Thyroid gland (tissue), 4 donors: Measurements from ENCODE around the gene ARHGAP8. TPM values are rescaled to one million over a fixed set of nuclear protein-coding genes. Genes with fewer than 3 reads are reported as not detected.

Experiments used
- DNase-seq, 2 donors: peaks; one replicate each; pipeline ENCODE4 v3.0.0-alpha.2; 2019
- H3K27ac ChIP-seq, 3 donors: fragments of 200-600 bp; sonication (generic); 1 replicate in 2 of 3; 2 replicates in 1 of 3; pipeline ENCODE4 v1.5.1; 2016 to 2019; ENCODE audit warnings: mild to moderate bottlenecking in 1 of 3, moderate library complexity in 1 of 3
- H3K27me3 ChIP-seq: fragments of 200-600 bp; sonication (generic); one replicate; pipeline ENCODE4 v1.5.1; 2019
- H3K36me3 ChIP-seq, 2 donors: fragments of 200-600 bp; sonication (generic); one replicate each; pipeline ENCODE4 v1.5.1; 2016 to 2019
- H3K4me1 ChIP-seq, 2 donors: fragments of 200-600 bp; sonication (generic); one replicate each; pipeline ENCODE4 v1.5.1; 2017 to 2019
- H3K4me3 ChIP-seq, 3 donors: fragments of 200-600 bp; sonication (generic); replicated peaks in 1 of 3; 1 replicate in 2 of 3; 2 replicates in 1 of 3; pipeline ENCODE4 v1.5.1; 2016; ENCODE audit warnings: mild to moderate bottlenecking in 1 of 3
- H3K9me3 ChIP-seq: fragments of 200-600 bp; sonication (generic); one replicate; pipeline ENCODE4 v1.5.1; 2017
- CTCF ChIP-seq, 6 experiments: fragments of 200-600 bp in 3 of 6; fragments of 450-650 bp in 3 of 6; sonication (generic) in 3 of 6; IDR thresholded peaks; one replicate each; pipeline ENCODE4 v1.5.1; 2016 to 2019; ENCODE audit warnings: antibody characterized with exemption in 6 of 6, mild to moderate bottlenecking in 2 of 6, inconsistent platforms in 1 of 6, moderate library complexity in 1 of 6
- POLR2A ChIP-seq, 2 donors: fragments of 450-650 bp; IDR thresholded peaks; one replicate each; pipeline ENCODE4 v1.6.1; 2017; ENCODE audit warnings: antibody characterized with exemption in 2 of 2, mild to moderate bottlenecking in 2 of 2, moderate library complexity in 1 of 2
- WGBS, 2 donors: methylation state at CpG; one replicate each; pipeline ENCODE4 v1.1.5; 2017; 5-methylcytosine and 5-hydroxymethylcytosine counted together
- intact Hi-C: fragments of 100-400 bp; cut with DNase I; formaldehyde crosslinking; loops from one replicate; pipeline ENCODE4 v1.15.1; 2023
- total RNA-seq, 4 donors: library from RNA; depleted of rRNA; stranded (reverse); fragments of >200 nt; gene quantifications; one replicate each; pipeline ENCODE4 v1.2.3, GENCODE V29; 2016

The ARHGAP8 gene
- total RNA-seq, 4 donors from 2014 or later, result 24.8 to 44.3 (median 28.0) TPM

GRCh38 chr22:44729391-44730021 lies 22.9 kb upstream of the ARHGAP8 start:
- 82 to 85% methylated on average over 18 to 25 of the region's 39 CpGs for WGBS, 2 donors
- DNase-seq, result peak; percentile 28 to 36
- intact Hi-C loops, result no loop called here
- no peak overlapping the region for H3K27ac ChIP-seq
- no peak overlapping the region for H3K4me3 ChIP-seq
- no peaks in the 10 kb centered on the region for H3K9me3 ChIP-seq
- no peaks in the 10 kb centered on the region for H3K27me3 ChIP-seq
- TF ChIP-seq CTCF (IDR thresholded peaks at IDR 0.05), result peak in 1 of 6 experiments; percentile 8
- no peak for TF ChIP-seq POLR2A (IDR thresholded peaks at IDR 0.05)
- H3K36me3 ChIP-seq, result no peaks in the 10 kb centered on the region
- peaks cover 0 to 9% of the 10 kb centered on the region in 2 donors for H3K4me1 ChIP-seq

GRCh38 chr22:44730022-44730393 lies 22.4 kb upstream of the ARHGAP8 start:
- 66 to 80% methylated on average over 13 to 14 of the region's 14 CpGs for WGBS, 2 donors
- DNase-seq, result no peak
- H3K4me3 ChIP-seq, result no peak overlapping the region
- H3K27ac ChIP-seq, result no peak overlapping the region
- no peaks in the 10 kb centered on the region for H3K36me3 ChIP-seq
- no peaks in the 10 kb centered on the region for H3K9me3 ChIP-seq
- intact Hi-C loops, result no loop called here
- no peak for TF ChIP-seq POLR2A (IDR thresholded peaks at IDR 0.05)
- no peak for TF ChIP-seq CTCF (IDR thresholded peaks at IDR 0.05)
- H3K4me1 ChIP-seq, result peaks cover 0 to 9% of the 10 kb centered on the region in 2 donors
- H3K27me3 ChIP-seq, result no peaks in the 10 kb centered on the region

GRCh38 chr22:44730490-44731356 lies 21.7 kb upstream of the ARHGAP8 start:
- DNase-seq, result no peak
- intact Hi-C loops, result no loop called here
- H3K4me3 ChIP-seq, result no peak overlapping the region
- TF ChIP-seq CTCF (IDR thresholded peaks at IDR 0.05), result no peak
- H3K27me3 ChIP-seq, result no peaks in the 10 kb centered on the region
- no peak overlapping the region for H3K27ac ChIP-seq
- H3K9me3 ChIP-seq, result no peaks in the 10 kb centered on the region
- peaks cover 0 to 9% of the 10 kb centered on the region in 2 donors for H3K4me1 ChIP-seq
- WGBS, 2 donors, result 91 to 92% methylated on average over 12 to 18 of the region's 19 CpGs
- no peaks in the 10 kb centered on the region for H3K36me3 ChIP-seq

DNA sequence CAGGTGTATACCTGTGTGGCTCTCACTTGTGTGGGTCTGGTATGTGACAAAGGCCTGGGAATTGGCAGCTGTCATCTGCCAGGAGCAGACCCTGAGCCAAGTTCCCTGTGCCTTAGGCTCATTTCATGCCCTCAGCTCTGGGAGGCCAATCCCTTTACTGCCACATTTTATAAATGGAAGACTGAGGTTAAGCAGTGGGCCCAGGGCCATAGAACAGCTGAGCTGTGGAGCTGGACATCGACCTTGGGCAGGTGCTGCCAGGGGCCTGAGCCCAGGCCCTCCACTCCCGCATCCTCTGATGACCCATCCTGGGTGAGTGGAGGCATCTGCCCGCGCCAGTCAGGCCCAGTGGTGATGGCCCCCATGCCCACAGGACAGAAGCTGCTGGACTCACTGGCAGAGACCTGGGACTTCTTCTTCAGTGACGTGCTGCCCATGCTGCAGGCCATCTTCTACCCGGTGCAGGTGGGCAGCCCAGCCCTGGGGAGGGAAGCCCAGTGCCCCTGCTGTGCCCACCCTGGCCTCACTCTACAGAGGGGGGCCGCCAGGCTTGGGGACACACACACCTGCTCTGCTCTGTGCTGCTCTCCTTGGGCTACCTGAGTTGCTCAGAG lies 20.9 kb upstream of the ARHGAP8 start:
- 83% methylated on average over 1 of the region's 7 CpGs; no CpG with 5 or more reads in 1 of the 2 donors for WGBS, 2 donors
- Histone ChIP-seq H3K27me3 (no peaks in the 10 kb centered on the region), H3K4me3 (no peak overlapping the region), H3K4me1 (peaks cover 0 to 9% of the 10 kb centered on the region in 2 donors), H3K27ac (no peak overlapping the region), H3K9me3 (no peaks in the 10 kb centered on the region), H3K36me3 (no peaks in the 10 kb centered on the region)
- TF ChIP-seq CTCF (IDR thresholded peaks at IDR 0.05) (no peak), POLR2A (IDR thresholded peaks at IDR 0.05) (no peak)
- intact Hi-C loops, result no loop called here
- DNase-seq, result no peak
